IMR-90 (cell line): ENCODE results near the gene FLCN. TPM values are rescaled to one million over a fixed set of nuclear protein-coding genes. Genes with fewer than 3 reads are reported as not detected.

Experiments used
- ATAC-seq: fragments of 200-7000 bp; cut with Tn5 transposase; 2 replicates; pipeline ENCODE4 v1.9.1; 2020; ENCODE audit warnings: low read depth, mild to moderate bottlenecking, moderate library complexity
- BruUV-seq: library from RNA; stranded (reverse); fragments of 400-500 nt; replicated peaks from 2 replicates; lab custom pipeline; 2021; lab: Mats Ljungman, UMichigan
- CTCF ChIA-PET: fragments of 300-600 bp; formaldehyde crosslinking; extraction: SDS; loops from one replicate; lab custom pipeline; 2021; ENCODE audit warnings: antibody characterized with exemption; lab: Yijun Ruan, JAX
- POLR2A ChIA-PET: fragments of 300-600 bp; sonication (Branson Sonifier 250); formaldehyde crosslinking; loops from one replicate; lab custom pipeline; 2022; ENCODE audit warnings: antibody characterized with exemption; ENCODE audit not compliant: unreplicated experiment; lab: Charles Lee
- DNase-seq: peaks from one replicate; pipeline ENCODE4 v3.0.0; 2013
- H2AFZ ChIP-seq: replicated peaks from 2 replicates; pipeline ENCODE3; 2013; ENCODE audit warnings: low read length, mild to moderate bottlenecking; ENCODE audit not compliant: poor library complexity
- H2AK5ac ChIP-seq: 2 replicates; pipeline ENCODE4 v1.6.1; 2013; ENCODE audit warnings: low read depth, low read length, inconsistent platforms
- H2AK9ac ChIP-seq: replicated peaks from 2 replicates; pipeline ENCODE3; 2013; ENCODE audit warnings: mild to moderate bottlenecking, low read depth, low read length, moderate library complexity; ENCODE audit not compliant: poor library complexity
- H2BK120ac ChIP-seq: 2 replicates; pipeline ENCODE4 v1.6.1; 2013; ENCODE audit warnings: low read depth, low read length, inconsistent platforms
- H2BK15ac ChIP-seq: 3 replicates; pipeline ENCODE4 v1.6.1; 2013; ENCODE audit warnings: low read depth, low read length, inconsistent platforms
- H2BK20ac ChIP-seq: 2 replicates; pipeline ENCODE4 v1.6.1; 2013; ENCODE audit warnings: low read depth, mild to moderate bottlenecking, inconsistent platforms, low read length, moderate library complexity
- H2BK5ac ChIP-seq: 2 replicates; pipeline ENCODE4 v1.6.1; 2013; ENCODE audit warnings: mild to moderate bottlenecking, low read depth, low read length, inconsistent platforms; ENCODE audit not compliant: poor library complexity, severe bottlenecking
- H3K14ac ChIP-seq: replicated peaks from 2 replicates; pipeline ENCODE4 v1.6.1; 2013; ENCODE audit warnings: low read depth, low read length, inconsistent platforms
- H3K18ac ChIP-seq: 2 replicates; pipeline ENCODE4 v1.6.1; 2013; ENCODE audit warnings: low read depth, low read length, control low read depth
- H3K23ac ChIP-seq: 2 replicates; pipeline ENCODE4 v1.6.1; 2013; ENCODE audit warnings: low read depth, low read length, inconsistent platforms
- H3K27ac ChIP-seq: 2 replicates; pipeline ENCODE4 v1.5.1; 2013; ENCODE audit warnings: mild to moderate bottlenecking, control low read depth, low read length; ENCODE audit not compliant: insufficient read depth
- H3K27me3 ChIP-seq: 2 replicates; pipeline ENCODE4 v1.6.1; 2013; ENCODE audit warnings: low read length; ENCODE audit not compliant: control insufficient read depth, insufficient read depth
- H3K36me3 ChIP-seq: 2 replicates; pipeline ENCODE4 v1.6.1; 2013; ENCODE audit warnings: low read length, mixed read lengths; ENCODE audit not compliant: control insufficient read depth, insufficient read depth
- H3K4ac ChIP-seq: 2 replicates; pipeline ENCODE4 v1.6.1; 2013; ENCODE audit warnings: low read depth, low read length, inconsistent platforms
- H3K4me1 ChIP-seq: 2 replicates; pipeline ENCODE4 v1.6.1; 2013; ENCODE audit warnings: low read length, mixed read lengths; ENCODE audit not compliant: control insufficient read depth, insufficient read depth
- H3K4me2 ChIP-seq: 2 replicates; pipeline ENCODE4 v1.6.1; 2013; ENCODE audit warnings: low read depth, mild to moderate bottlenecking, control low read depth, low read length, moderate library complexity
- H3K4me3 ChIP-seq: 2 replicates; pipeline ENCODE4 v1.5.1; 2013; ENCODE audit warnings: low read depth, mild to moderate bottlenecking, control low read depth, low read length, moderate library complexity; ENCODE audit not compliant: insufficient read depth
- H3K56ac ChIP-seq: 2 replicates; pipeline ENCODE4 v1.6.1; 2013; ENCODE audit warnings: low read length, inconsistent platforms; ENCODE audit not compliant: insufficient read depth; ENCODE audit errors: extremely low read depth
- H3K79me1 ChIP-seq, 2 experiments: 2 replicates each; pipeline ENCODE4 v1.6.1; 2013; ENCODE audit warnings: low read length in 2 of 2, inconsistent platforms in 1 of 2, low read depth in 1 of 2
- H3K9ac ChIP-seq: 2 replicates; pipeline ENCODE4 v1.6.1; 2013; ENCODE audit warnings: low read depth, low read length, control low read depth
- H3K9me1 ChIP-seq: 2 replicates; pipeline ENCODE4 v1.6.1; 2013; ENCODE audit warnings: low read length, inconsistent platforms; ENCODE audit not compliant: insufficient read depth
- H3K9me3 ChIP-seq: 2 replicates; pipeline ENCODE4 v1.6.1; 2013; ENCODE audit warnings: low read length; ENCODE audit not compliant: control insufficient read depth, insufficient read depth
- H4K20me1 ChIP-seq: 2 replicates; pipeline ENCODE4 v1.6.1; 2013; ENCODE audit warnings: low read length, inconsistent platforms; ENCODE audit not compliant: insufficient read depth
- H4K5ac ChIP-seq: 2 replicates; pipeline ENCODE4 v1.6.1; 2013; ENCODE audit warnings: mild to moderate bottlenecking, low read depth, low read length, control low read depth
- H4K8ac ChIP-seq, 2 experiments: 2 replicates each; pipeline ENCODE4 v1.6.1; 2013; ENCODE audit warnings: low read depth in 2 of 2, low read length in 2 of 2, control low read depth in 1 of 2, inconsistent platforms in 1 of 2
- H4K91ac ChIP-seq: 2 replicates; pipeline ENCODE4 v1.6.1; 2013; ENCODE audit warnings: low read depth, low read length, inconsistent platforms; ENCODE audit not compliant: insufficient read depth
- BHLHE40 ChIP-seq: fragments of 150-350 bp; IDR thresholded peaks from 2 replicates; pipeline ENCODE4 v1.6.1; 2016; ENCODE audit warnings: mild to moderate bottlenecking, low read depth, low read length
- CEBPB ChIP-seq: IDR thresholded peaks from 2 replicates; pipeline ENCODE4 v1.6.1; 2012; ENCODE audit warnings: low read depth, low read length, improper control_type of control experiment
- CHD1 ChIP-seq: IDR thresholded peaks from 2 replicates; pipeline ENCODE4 v1.6.1; 2012; ENCODE audit warnings: low read depth, low read length, improper control_type of control experiment
- ELK1 ChIP-seq: fragments of 150-350 bp; IDR thresholded peaks from 2 replicates; pipeline ENCODE4 v1.6.1; 2016; ENCODE audit warnings: low read depth, mild to moderate bottlenecking, low read length, moderate library complexity, borderline replicate concordance
- FOS ChIP-seq: fragments of 150-350 bp; IDR thresholded peaks from 2 replicates; pipeline ENCODE4 v1.6.1; 2016; ENCODE audit warnings: low read depth, low read length
- MAFK ChIP-seq: IDR thresholded peaks from 2 replicates; pipeline ENCODE4 v1.6.1; 2012; ENCODE audit warnings: low read depth, low read length, improper control_type of control experiment
- NFE2L2 ChIP-seq: fragments of 150-350 bp; IDR thresholded peaks from 2 replicates; pipeline ENCODE4 v1.6.1; 2016; ENCODE audit warnings: low read depth, mild to moderate bottlenecking, low read length
- POLR2A ChIP-seq: IDR thresholded peaks from 2 replicates; pipeline ENCODE4 v1.6.1; 2012; ENCODE audit warnings: mild to moderate bottlenecking, low read depth, low read length
- RAD21 ChIP-seq: IDR thresholded peaks from 2 replicates; pipeline ENCODE4 v1.6.1; 2012; ENCODE audit warnings: low read length, improper control_type of control experiment
- RCOR1 ChIP-seq: IDR thresholded peaks from 2 replicates; pipeline ENCODE4 v1.6.1; 2012; ENCODE audit warnings: mild to moderate bottlenecking, low read length, improper control_type of control experiment; ENCODE audit not compliant: insufficient replicate concordance
- RFX5 ChIP-seq: IDR thresholded peaks from 2 replicates; pipeline ENCODE4 v1.8.0; 2012; ENCODE audit warnings: low read depth, mild to moderate bottlenecking, low read length, moderate library complexity
- SMC3 ChIP-seq: fragments of 150-350 bp; IDR thresholded peaks from 2 replicates; pipeline ENCODE4 v1.6.1; 2016; ENCODE audit warnings: low read depth, mild to moderate bottlenecking, antibody characterized with exemption, low read length, moderate library complexity
- WGBS, 2 experiments: methylation state at CpG; one replicate each; pipeline versions ENCODE4 v1.1.5 to v1.1.7; 2013; ENCODE audit warnings: missing lambda C conversion rate in 2 of 2; ENCODE audit not compliant: insufficient read length in 1 of 2; ENCODE audit errors: extremely low coverage in 2 of 2; 5-methylcytosine and 5-hydroxymethylcytosine counted together
- dilution Hi-C: fragments of 300-500 bp; cut with HindIII; formaldehyde crosslinking; loops from one replicate; pipeline ENCODE4 v1.14.3; 2018; ENCODE audit warnings: low sequenced_read_pairs; ENCODE audit not compliant: unreplicated experiment
- in situ Hi-C: fragments of 300-500 bp; cut with MboI; formaldehyde crosslinking; loops from 3 replicates; pipeline ENCODE4 v1.14.3; 2019; ENCODE audit warnings: low sequenced_read_pairs, inconsistent platforms, mixed read lengths
- intact Hi-C: fragments of 100-400 bp; cut with micrococcal nuclease; formaldehyde crosslinking; loops from 2 replicates; pipeline ENCODE4 v1.10.0; 2022
- polyA plus RNA-seq, 3 experiments: library from polyadenylated mRNA; depleted of rRNA; stranded (reverse); fragments of >200 nt; gene quantifications; 2 replicates each; pipeline ENCODE4 v1.2.3, GENCODE V29; 2012; ENCODE audit warnings: low replicate concordance in 1 of 3
- total RNA-seq: library from RNA; depleted of rRNA; stranded (reverse); fragments of >200 nt; gene quantifications from 2 replicates; pipeline ENCODE4 v1.2.3, GENCODE V29; 2012

FLCN gene
- total and polyA plus RNA-seq, 2 of the 4 experiments (the other 2 are of a cell fraction) = 16.8 to 24.8 TPM

- no peak for TF ChIP-seq ELK1
These were observed 31.4 kb downstream of the FLCN start (continued) for GRCh38 chr17:17205368-17206123.

- H3K27ac ChIP-seq = no peak overlapping the region
- 76% methylated on average over 5 of the region's 14 CpGs; no CpG with 5 or more reads in 1 of the 2 experiments for WGBS, 2 experiments
- no peak overlapping the region for H3K9ac ChIP-seq
- TF ChIP-seq BHLHE40 = no peak
- no peak for TF ChIP-seq NFE2L2
- no peak for TF ChIP-seq POLR2A
- no peak for TF ChIP-seq RCOR1
- TF ChIP-seq ELK1 = no peak
- no peak for TF ChIP-seq CEBPB
- no peak for TF ChIP-seq RFX5
- no peak for TF ChIP-seq MAFK
- TF ChIP-seq RAD21 = no peak
- no peak for TF ChIP-seq SMC3
- no peak for TF ChIP-seq FOS
- TF ChIP-seq CHD1 = no peak
These were observed 32.2 kb downstream of the FLCN start for GRCh38 chr17:17204635-17205231.

More at GRCh38 chr17:17204635-17205231, 32.2 kb downstream of the FLCN start:
- ATAC-seq (no peak), DNase-seq (no peak)
- dilution Hi-C loops (no loop called here), intact Hi-C loops (no loop called here), in situ Hi-C loops (no loop called here)
- no peak overlapping the region for H3K4me3 ChIP-seq
- H2BK20ac ChIP-seq = no peak overlapping the region
- ChIA-PET CTCF (no interaction called here), POLR2A (no interaction called here)
- no peak overlapping the region for H2AK9ac ChIP-seq
- no peaks in the 10 kb centered on the region; the same call in 1 of the 2 replicates for H3K36me3 ChIP-seq
- H2BK5ac ChIP-seq = no peak overlapping the region
- no peak overlapping the region for H2BK120ac ChIP-seq
- no peak overlapping the region for H2BK15ac ChIP-seq
- H3K56ac ChIP-seq = no peak overlapping the region
- no TSS peak for BruUV-seq
- H3K9me3 ChIP-seq = no peaks in the 10 kb centered on the region
- peaks cover 23% of the 10 kb centered on the region for H3K4me1 ChIP-seq
- 0 out of 2 replicates have a peak overlapping the region, but pooled peaks have one; percentile 12 for H2AK5ac ChIP-seq
- no peaks in the 10 kb centered on the region for H3K27me3 ChIP-seq
- no peaks in the 10 kb centered on the region; a peak in 1 of 4 replicates for H3K79me1 ChIP-seq
- no peaks in the 10 kb centered on the region; the same call in 1 of the 2 replicates for H4K20me1 ChIP-seq
- no peak overlapping the region for H4K8ac ChIP-seq
- H3K18ac ChIP-seq = no peak overlapping the region
- H4K91ac ChIP-seq = no peak overlapping the region
- H4K5ac ChIP-seq = no peak overlapping the region
- no peak overlapping the region for H3K4ac ChIP-seq
- peak overlapping the region; percentile 16; the same call in 1 of the 2 replicates for H3K23ac ChIP-seq
- H2AFZ ChIP-seq = no peak overlapping the region
- H3K14ac ChIP-seq = 0 out of 2 replicates have a peak overlapping the region, but pooled peaks have one; percentile 15
- peaks cover 8% of the 10 kb centered on the region; the same call in 1 of the 2 replicates for H3K9me1 ChIP-seq
- H3K4me2 ChIP-seq = peak overlapping the region; percentile 33; the same call in 1 of the 2 replicates
